COLO829 (cell line): ENCODE data around the gene CHCHD3.

Experiments
- DNase-seq: peaks from one replicate; pipeline ENCODE4 v3.0.0; 2012; ENCODE audit warnings: low spot score

The CHCHD3 gene

GRCh38 chr7:132859199-132859598, 222.7 kb downstream of the CHCHD3 start:
- DNase-seq = no peak

GRCh38 chr7:132858760-132859159, 223.1 kb downstream of the CHCHD3 start:
- no peak for DNase-seq

- no peak for DNase-seq
Observed at GRCh38 chr7:132858251-132858650, 223.6 kb downstream of the CHCHD3 start.

- no peak for DNase-seq
Observed at GRCh38 chr7:132857703-132858102, 224.2 kb downstream of the CHCHD3 start.

GRCh38 chr7:132857031-132857430, 224.9 kb downstream of the CHCHD3 start:
- no peak for DNase-seq

- no peak for DNase-seq
Observed at GRCh38 chr7:132856416-132856815, 225.5 kb downstream of the CHCHD3 start.

- DNase-seq = no peak
Observed at GRCh38 chr7:132855901-132856300, 226.0 kb downstream of the CHCHD3 start.

- DNase-seq = no peak
Observed at GRCh38 chr7:132854238-132854637, 227.7 kb downstream of the CHCHD3 start.

GRCh38 chr7:132847376-132847775, 234.5 kb downstream of the CHCHD3 start:
- DNase-seq = no peak

- no peak for DNase-seq
Observed at GRCh38 chr7:132846086-132846485, 235.8 kb downstream of the CHCHD3 start.

GRCh38 chr7:132842478-132842877, 239.4 kb downstream of the CHCHD3 start:
- no peak for DNase-seq

- no peak for DNase-seq
Observed at GRCh38 chr7:132840199-132840598, 241.7 kb downstream of the CHCHD3 start.

GRCh38 chr7:132838313-132838712, 243.6 kb downstream of the CHCHD3 start:
- no peak for DNase-seq

GRCh38 chr7:132837529-132837928, 244.4 kb downstream of the CHCHD3 start:
- DNase-seq = no peak

GRCh38 chr7:132836746-132837145, 245.1 kb downstream of the CHCHD3 start:
- DNase-seq = peak; percentile 17

GRCh38 chr7:132830941-132831340, 250.9 kb downstream of the CHCHD3 start:
- no peak for DNase-seq

GRCh38 chr7:132828502-132828901, 253.4 kb downstream of the CHCHD3 start:
- DNase-seq = no peak

- no peak for DNase-seq
Observed at GRCh38 chr7:132825932-132826835, 255.7 kb downstream of the CHCHD3 start.

- no peak for DNase-seq
Observed at GRCh38 chr7:132825222-132825621, 256.7 kb downstream of the CHCHD3 start.

GRCh38 chr7:132819648-132820047, 262.2 kb downstream of the CHCHD3 start:
- no peak for DNase-seq

- DNase-seq = no peak
Observed at GRCh38 chr7:132817949-132818348, 263.9 kb downstream of the CHCHD3 start.

- no peak for DNase-seq
Observed at GRCh38 chr7:132815696-132816311, 266.1 kb downstream of the CHCHD3 start.

GRCh38 chr7:132815130-132815529, 266.8 kb downstream of the CHCHD3 start:
- DNase-seq = no peak
